WTC11 (cell line): ENCODE data around the gene LRRFIP1.

ENCODE experiments used
- ESRRA ChIP-seq: sonication (generic); formaldehyde crosslinking; IDR thresholded peaks from 2 replicates; pipeline ENCODE4 v1.8.1; 2022; ENCODE audit warnings: mild to moderate bottlenecking, missing genetic modification reagents, borderline replicate concordance
- FOXJ3 ChIP-seq: sonication (generic); formaldehyde crosslinking; IDR thresholded peaks from 2 replicates; pipeline ENCODE4 v1.9.0; 2021; ENCODE audit warnings: missing genetic modification reagents, mild to moderate bottlenecking, borderline replicate concordance
- FOXP1 ChIP-seq: sonication (generic); formaldehyde crosslinking; IDR thresholded peaks from 2 replicates; pipeline ENCODE4 v1.8.0; 2022; ENCODE audit warnings: missing genetic modification reagents, mild to moderate bottlenecking, moderate library complexity, borderline replicate concordance
- NR1H2 ChIP-seq: sonication (generic); formaldehyde crosslinking; IDR thresholded peaks from 2 replicates; pipeline ENCODE4 v1.9.0; 2021; ENCODE audit warnings: mild to moderate bottlenecking, moderate library complexity, missing genetic modification reagents
- SMAD3 ChIP-seq: sonication (generic); formaldehyde crosslinking; IDR thresholded peaks from 2 replicates; pipeline ENCODE4 v1.8.0; 2022; ENCODE audit warnings: missing genetic modification reagents, mild to moderate bottlenecking, borderline replicate concordance
- ZNF416 ChIP-seq: fragments of 250-450 bp; sonication (Bioruptor Pico); IDR thresholded peaks from 2 replicates; pipeline ENCODE4 v1.9.0; 2021; ENCODE audit warnings: mild to moderate bottlenecking, inconsistent platforms
- TF ChIP-seq, protein P1 (sequence below): fragments of 200-600 bp; IDR thresholded peaks from 2 replicates; pipeline ENCODE4 v1.8.0; 2022; ENCODE audit warnings: antibody characterized with exemption
- TF ChIP-seq, protein P2 (sequence below): sonication (generic); formaldehyde crosslinking; IDR thresholded peaks from 2 replicates; pipeline ENCODE4 v1.8.1; 2023; ENCODE audit warnings: mild to moderate bottlenecking, missing genetic modification reagents, moderate library complexity
- TF ChIP-seq, protein P3 (sequence below): sonication (generic); formaldehyde crosslinking; IDR thresholded peaks from 2 replicates; pipeline ENCODE4 v1.8.1; 2023; ENCODE audit warnings: mild to moderate bottlenecking, missing genetic modification reagents, moderate library complexity
- TF ChIP-seq, protein P4 (sequence below): sonication (generic); formaldehyde crosslinking; IDR thresholded peaks from 2 replicates; pipeline ENCODE4 v1.8.0; 2023; ENCODE audit warnings: missing genetic modification reagents, mild to moderate bottlenecking, borderline replicate concordance
- TF ChIP-seq, protein P5 (sequence below): sonication (generic); formaldehyde crosslinking; IDR thresholded peaks from 2 replicates; pipeline ENCODE4 v1.8.0; 2022; ENCODE audit warnings: mild to moderate bottlenecking, missing genetic modification reagents
- TF ChIP-seq, protein P6 (sequence below): sonication (generic); formaldehyde crosslinking; IDR thresholded peaks from 2 replicates; pipeline ENCODE4 v1.8.1; 2022; ENCODE audit warnings: low read depth, mild to moderate bottlenecking, moderate library complexity, missing genetic modification reagents, borderline replicate concordance
- TF ChIP-seq, protein P7 (sequence below): fragments of 250-450 bp; sonication (Bioruptor Pico); IDR thresholded peaks from 2 replicates; pipeline ENCODE4 v1.9.0; 2021; ENCODE audit warnings: mild to moderate bottlenecking
- TF ChIP-seq, protein P8 (sequence below): sonication (generic); formaldehyde crosslinking; conservative IDR thresholded peaks from 2 replicates; pipeline ENCODE4 v1.8.1; 2022; ENCODE audit warnings: mild to moderate bottlenecking, missing genetic modification reagents

DNA sequence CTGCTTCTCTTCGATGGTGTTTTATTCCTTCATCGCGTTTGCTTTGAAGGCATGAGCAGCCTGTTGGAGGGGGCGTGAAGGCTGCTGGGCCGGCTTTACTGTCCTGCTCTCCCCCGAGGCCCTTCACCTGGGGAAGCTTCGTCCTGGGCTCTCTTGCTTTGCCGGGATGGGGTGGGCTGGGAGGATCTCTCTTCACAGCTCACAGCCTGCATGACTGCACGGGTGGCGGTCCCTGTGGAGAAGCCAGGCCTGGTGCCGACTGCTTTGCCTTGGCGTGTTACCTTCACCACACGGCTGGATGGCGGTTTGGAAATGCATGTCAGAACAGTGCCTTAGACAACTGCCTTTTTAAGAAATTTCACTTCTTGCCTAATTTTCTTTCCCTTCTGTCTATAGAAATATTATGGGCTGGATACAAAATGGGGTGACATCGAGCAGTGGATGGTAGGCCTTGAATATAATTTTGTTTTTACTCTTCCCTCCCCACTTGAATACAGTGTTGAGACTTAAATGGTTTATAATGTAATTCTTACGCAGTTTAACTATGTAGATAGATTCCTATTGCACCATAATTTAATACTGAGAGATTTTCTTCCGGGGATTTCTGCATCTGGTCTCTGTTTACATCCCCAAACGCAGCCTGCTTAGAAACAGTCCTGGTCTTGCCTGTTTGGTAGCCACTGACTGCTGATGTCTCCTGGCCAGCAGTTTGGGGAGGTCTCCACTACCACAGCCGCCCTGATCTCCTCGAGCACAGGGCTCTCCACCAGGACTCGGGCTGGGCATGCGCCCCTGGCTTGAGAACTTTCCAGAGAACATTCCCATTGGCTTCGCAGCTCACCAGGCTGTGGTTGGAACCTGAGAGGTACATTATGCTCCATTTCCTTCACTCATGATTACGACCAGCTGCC, 90.2 kb downstream of the LRRFIP1 start:
- TF ChIP-seq, protein P1, sequence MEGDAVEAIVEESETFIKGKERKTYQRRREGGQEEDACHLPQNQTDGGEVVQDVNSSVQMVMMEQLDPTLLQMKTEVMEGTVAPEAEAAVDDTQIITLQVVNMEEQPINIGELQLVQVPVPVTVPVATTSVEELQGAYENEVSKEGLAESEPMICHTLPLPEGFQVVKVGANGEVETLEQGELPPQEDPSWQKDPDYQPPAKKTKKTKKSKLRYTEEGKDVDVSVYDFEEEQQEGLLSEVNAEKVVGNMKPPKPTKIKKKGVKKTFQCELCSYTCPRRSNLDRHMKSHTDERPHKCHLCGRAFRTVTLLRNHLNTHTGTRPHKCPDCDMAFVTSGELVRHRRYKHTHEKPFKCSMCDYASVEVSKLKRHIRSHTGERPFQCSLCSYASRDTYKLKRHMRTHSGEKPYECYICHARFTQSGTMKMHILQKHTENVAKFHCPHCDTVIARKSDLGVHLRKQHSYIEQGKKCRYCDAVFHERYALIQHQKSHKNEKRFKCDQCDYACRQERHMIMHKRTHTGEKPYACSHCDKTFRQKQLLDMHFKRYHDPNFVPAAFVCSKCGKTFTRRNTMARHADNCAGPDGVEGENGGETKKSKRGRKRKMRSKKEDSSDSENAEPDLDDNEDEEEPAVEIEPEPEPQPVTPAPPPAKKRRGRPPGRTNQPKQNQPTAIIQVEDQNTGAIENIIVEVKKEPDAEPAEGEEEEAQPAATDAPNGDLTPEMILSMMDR, result no peak
- TF ChIP-seq, protein P2, sequence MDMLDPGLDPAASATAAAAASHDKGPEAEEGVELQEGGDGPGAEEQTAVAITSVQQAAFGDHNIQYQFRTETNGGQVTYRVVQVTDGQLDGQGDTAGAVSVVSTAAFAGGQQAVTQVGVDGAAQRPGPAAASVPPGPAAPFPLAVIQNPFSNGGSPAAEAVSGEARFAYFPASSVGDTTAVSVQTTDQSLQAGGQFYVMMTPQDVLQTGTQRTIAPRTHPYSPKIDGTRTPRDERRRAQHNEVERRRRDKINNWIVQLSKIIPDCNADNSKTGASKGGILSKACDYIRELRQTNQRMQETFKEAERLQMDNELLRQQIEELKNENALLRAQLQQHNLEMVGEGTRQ (CRISPR knock-in tag), result no peak
- TF ChIP-seq, protein P3, sequence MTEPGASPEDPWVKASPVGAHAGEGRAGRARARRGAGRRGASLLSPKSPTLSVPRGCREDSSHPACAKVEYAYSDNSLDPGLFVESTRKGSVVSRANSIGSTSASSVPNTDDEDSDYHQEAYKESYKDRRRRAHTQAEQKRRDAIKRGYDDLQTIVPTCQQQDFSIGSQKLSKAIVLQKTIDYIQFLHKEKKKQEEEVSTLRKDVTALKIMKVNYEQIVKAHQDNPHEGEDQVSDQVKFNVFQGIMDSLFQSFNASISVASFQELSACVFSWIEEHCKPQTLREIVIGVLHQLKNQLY (CRISPR knock-in tag), result no peak
- TF ChIP-seq FOXP1 (CRISPR knock-in tag) (no peak), ESRRA (CRISPR knock-in tag) (no peak), ZNF416 (no peak), FOXJ3 (CRISPR knock-in tag) (no peak), SMAD3 (no peak), NR1H2 (no peak)
- TF ChIP-seq, protein P4, sequence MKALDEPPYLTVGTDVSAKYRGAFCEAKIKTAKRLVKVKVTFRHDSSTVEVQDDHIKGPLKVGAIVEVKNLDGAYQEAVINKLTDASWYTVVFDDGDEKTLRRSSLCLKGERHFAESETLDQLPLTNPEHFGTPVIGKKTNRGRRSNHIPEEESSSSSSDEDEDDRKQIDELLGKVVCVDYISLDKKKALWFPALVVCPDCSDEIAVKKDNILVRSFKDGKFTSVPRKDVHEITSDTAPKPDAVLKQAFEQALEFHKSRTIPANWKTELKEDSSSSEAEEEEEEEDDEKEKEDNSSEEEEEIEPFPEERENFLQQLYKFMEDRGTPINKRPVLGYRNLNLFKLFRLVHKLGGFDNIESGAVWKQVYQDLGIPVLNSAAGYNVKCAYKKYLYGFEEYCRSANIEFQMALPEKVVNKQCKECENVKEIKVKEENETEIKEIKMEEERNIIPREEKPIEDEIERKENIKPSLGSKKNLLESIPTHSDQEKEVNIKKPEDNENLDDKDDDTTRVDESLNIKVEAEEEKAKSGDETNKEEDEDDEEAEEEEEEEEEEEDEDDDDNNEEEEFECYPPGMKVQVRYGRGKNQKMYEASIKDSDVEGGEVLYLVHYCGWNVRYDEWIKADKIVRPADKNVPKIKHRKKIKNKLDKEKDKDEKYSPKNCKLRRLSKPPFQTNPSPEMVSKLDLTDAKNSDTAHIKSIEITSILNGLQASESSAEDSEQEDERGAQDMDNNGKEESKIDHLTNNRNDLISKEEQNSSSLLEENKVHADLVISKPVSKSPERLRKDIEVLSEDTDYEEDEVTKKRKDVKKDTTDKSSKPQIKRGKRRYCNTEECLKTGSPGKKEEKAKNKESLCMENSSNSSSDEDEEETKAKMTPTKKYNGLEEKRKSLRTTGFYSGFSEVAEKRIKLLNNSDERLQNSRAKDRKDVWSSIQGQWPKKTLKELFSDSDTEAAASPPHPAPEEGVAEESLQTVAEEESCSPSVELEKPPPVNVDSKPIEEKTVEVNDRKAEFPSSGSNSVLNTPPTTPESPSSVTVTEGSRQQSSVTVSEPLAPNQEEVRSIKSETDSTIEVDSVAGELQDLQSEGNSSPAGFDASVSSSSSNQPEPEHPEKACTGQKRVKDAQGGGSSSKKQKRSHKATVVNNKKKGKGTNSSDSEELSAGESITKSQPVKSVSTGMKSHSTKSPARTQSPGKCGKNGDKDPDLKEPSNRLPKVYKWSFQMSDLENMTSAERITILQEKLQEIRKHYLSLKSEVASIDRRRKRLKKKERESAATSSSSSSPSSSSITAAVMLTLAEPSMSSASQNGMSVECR, result no peak
- TF ChIP-seq, protein P5, sequence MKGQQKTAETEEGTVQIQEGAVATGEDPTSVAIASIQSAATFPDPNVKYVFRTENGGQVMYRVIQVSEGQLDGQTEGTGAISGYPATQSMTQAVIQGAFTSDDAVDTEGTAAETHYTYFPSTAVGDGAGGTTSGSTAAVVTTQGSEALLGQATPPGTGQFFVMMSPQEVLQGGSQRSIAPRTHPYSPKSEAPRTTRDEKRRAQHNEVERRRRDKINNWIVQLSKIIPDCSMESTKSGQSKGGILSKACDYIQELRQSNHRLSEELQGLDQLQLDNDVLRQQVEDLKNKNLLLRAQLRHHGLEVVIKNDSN, result no peak
- TF ChIP-seq, protein P6, sequence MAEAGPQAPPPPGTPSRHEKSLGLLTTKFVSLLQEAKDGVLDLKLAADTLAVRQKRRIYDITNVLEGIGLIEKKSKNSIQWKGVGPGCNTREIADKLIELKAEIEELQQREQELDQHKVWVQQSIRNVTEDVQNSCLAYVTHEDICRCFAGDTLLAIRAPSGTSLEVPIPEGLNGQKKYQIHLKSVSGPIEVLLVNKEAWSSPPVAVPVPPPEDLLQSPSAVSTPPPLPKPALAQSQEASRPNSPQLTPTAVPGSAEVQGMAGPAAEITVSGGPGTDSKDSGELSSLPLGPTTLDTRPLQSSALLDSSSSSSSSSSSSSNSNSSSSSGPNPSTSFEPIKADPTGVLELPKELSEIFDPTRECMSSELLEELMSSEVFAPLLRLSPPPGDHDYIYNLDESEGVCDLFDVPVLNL (CRISPR knock-in tag), result no peak
- TF ChIP-seq, protein P7, sequence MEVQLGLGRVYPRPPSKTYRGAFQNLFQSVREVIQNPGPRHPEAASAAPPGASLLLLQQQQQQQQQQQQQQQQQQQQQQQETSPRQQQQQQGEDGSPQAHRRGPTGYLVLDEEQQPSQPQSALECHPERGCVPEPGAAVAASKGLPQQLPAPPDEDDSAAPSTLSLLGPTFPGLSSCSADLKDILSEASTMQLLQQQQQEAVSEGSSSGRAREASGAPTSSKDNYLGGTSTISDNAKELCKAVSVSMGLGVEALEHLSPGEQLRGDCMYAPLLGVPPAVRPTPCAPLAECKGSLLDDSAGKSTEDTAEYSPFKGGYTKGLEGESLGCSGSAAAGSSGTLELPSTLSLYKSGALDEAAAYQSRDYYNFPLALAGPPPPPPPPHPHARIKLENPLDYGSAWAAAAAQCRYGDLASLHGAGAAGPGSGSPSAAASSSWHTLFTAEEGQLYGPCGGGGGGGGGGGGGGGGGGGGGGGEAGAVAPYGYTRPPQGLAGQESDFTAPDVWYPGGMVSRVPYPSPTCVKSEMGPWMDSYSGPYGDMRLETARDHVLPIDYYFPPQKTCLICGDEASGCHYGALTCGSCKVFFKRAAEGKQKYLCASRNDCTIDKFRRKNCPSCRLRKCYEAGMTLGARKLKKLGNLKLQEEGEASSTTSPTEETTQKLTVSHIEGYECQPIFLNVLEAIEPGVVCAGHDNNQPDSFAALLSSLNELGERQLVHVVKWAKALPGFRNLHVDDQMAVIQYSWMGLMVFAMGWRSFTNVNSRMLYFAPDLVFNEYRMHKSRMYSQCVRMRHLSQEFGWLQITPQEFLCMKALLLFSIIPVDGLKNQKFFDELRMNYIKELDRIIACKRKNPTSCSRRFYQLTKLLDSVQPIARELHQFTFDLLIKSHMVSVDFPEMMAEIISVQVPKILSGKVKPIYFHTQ (CRISPR knock-in tag), result no peak
- TF ChIP-seq, protein P8, sequence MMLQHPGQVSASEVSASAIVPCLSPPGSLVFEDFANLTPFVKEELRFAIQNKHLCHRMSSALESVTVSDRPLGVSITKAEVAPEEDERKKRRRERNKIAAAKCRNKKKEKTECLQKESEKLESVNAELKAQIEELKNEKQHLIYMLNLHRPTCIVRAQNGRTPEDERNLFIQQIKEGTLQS (CRISPR knock-in tag), result no peak
